ENCODE data around the gene FHIP2A.

DNA sequence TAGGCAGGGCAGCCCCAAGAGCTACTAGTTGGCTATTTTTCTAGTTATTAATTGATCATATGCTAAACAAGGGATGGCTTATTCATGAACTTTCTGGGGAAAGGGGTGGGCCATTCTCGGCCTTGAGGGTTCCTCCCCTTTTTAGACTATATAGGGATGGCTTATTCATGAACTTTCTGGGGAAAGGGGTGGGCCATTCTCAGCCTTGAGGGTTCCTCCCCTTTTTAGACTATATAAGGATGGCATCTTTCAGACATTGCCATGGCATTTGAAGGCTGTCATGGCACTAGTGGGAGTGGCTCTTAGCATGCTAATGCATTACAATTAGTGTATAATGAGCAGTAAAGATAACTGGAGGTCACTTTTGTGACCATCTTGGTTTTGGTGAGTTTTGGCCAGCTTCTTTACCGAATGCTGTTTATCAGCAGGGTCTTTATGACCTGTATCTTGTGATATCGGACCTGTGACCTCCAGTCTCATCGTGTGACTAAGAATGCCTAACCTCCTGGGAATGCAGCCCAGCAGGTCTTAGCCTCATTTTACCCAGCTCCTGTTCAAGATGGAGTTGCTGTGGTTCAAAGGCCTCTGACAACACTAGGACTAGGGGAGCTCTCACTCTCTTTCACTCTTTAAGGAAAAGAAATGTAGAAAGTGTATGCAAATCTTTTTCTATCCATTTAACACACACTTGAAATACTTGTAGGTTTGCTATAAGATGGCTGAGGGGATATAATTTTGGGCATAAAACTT is 7.8 kb downstream of the FHIP2A start:
- TF ChIP-seq TAF1 (IDR thresholded peaks at IDR 0.05; ENCODE audit: low read depth) (no peak), EP300 (conservative IDR thresholded peaks at IDR 0.05; ENCODE audit: poor library complexity, severe bottlenecking) (no peak), RAD21 (conservative IDR thresholded peaks at IDR 0.05) (no peak)
- TF ChIP-seq, protein P1, sequence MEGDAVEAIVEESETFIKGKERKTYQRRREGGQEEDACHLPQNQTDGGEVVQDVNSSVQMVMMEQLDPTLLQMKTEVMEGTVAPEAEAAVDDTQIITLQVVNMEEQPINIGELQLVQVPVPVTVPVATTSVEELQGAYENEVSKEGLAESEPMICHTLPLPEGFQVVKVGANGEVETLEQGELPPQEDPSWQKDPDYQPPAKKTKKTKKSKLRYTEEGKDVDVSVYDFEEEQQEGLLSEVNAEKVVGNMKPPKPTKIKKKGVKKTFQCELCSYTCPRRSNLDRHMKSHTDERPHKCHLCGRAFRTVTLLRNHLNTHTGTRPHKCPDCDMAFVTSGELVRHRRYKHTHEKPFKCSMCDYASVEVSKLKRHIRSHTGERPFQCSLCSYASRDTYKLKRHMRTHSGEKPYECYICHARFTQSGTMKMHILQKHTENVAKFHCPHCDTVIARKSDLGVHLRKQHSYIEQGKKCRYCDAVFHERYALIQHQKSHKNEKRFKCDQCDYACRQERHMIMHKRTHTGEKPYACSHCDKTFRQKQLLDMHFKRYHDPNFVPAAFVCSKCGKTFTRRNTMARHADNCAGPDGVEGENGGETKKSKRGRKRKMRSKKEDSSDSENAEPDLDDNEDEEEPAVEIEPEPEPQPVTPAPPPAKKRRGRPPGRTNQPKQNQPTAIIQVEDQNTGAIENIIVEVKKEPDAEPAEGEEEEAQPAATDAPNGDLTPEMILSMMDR (IDR thresholded peaks at IDR 0.05; ENCODE audit: poor library complexity, severe bottlenecking), result no peak
- TF ChIP-seq, protein P2, sequence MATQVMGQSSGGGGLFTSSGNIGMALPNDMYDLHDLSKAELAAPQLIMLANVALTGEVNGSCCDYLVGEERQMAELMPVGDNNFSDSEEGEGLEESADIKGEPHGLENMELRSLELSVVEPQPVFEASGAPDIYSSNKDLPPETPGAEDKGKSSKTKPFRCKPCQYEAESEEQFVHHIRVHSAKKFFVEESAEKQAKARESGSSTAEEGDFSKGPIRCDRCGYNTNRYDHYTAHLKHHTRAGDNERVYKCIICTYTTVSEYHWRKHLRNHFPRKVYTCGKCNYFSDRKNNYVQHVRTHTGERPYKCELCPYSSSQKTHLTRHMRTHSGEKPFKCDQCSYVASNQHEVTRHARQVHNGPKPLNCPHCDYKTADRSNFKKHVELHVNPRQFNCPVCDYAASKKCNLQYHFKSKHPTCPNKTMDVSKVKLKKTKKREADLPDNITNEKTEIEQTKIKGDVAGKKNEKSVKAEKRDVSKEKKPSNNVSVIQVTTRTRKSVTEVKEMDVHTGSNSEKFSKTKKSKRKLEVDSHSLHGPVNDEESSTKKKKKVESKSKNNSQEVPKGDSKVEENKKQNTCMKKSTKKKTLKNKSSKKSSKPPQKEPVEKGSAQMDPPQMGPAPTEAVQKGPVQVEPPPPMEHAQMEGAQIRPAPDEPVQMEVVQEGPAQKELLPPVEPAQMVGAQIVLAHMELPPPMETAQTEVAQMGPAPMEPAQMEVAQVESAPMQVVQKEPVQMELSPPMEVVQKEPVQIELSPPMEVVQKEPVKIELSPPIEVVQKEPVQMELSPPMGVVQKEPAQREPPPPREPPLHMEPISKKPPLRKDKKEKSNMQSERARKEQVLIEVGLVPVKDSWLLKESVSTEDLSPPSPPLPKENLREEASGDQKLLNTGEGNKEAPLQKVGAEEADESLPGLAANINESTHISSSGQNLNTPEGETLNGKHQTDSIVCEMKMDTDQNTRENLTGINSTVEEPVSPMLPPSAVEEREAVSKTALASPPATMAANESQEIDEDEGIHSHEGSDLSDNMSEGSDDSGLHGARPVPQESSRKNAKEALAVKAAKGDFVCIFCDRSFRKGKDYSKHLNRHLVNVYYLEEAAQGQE (IDR thresholded peaks at IDR 0.05; ENCODE audit: borderline replicate concordance), result no peak
